ENCODE data around the gene COL18A1. TPM values are rescaled to one million over a fixed set of nuclear protein-coding genes. Genes with fewer than 3 reads are reported as not detected.

The COL18A1 gene
- total and polyA plus RNA-seq, 9 of the 15 experiments (the other 6 are each of a cell fraction or from before 2014, with no cell fraction given), result 0.14 to 16.4 (median 2.0) TPM

DNA sequence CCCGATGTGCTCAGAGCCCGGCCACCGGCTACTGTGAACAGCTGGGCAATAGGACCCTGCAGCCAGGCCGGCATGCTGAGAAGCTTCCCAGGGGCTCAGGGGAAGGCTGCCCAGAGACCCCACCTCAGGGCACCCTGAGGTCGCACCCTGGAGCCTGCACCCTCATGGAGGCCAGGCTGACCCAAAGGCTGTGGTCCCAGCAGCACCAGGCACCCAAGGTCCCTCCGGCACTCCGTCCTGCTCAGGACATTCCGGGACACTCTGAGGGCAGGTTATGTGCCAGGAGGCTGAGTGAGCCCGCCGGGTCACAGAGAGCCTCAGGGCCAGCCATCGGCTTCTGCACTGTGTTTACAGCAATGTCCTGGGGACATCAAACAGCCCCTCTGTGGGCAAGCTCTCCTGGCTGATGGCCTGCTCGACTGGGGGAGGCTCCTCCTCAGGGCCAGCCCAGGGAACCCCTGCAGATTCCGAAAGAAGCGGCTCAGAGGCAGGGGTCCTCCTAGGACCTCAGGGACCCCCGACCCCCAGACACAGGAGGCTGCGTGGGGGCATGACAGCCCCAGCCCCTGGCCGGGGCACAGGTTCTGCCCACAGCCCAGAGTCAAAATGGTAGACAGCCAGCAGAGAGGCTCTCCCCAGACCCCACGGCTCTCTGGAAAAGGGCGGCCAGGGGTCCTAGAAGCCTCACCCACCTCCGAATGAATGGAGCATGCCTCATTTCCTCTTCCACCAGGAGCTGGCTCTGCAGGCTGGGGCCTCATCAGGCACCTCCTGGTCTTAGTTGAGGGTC, 129.1 kb downstream of the COL18A1 start:
- Histone ChIP-seq H3K27me3 (ENCODE audit: control insufficient read depth in 2 of 2, insufficient read depth in 2 of 2, low read length in 2 of 2) (no peaks in the 10 kb centered on the region), H3K9me3 (replicated peaks; ENCODE audit: control insufficient read depth, insufficient read depth, low read depth, low read length) (no peaks in the 10 kb centered on the region), H3K4me3 (no peak overlapping the region), H3K79me2 (ENCODE audit: control insufficient read depth, insufficient read depth, low read length) (peaks cover 56% of the 10 kb centered on the region), H3K4me1 (replicated peaks in 1 of 2; ENCODE audit: control insufficient read depth in 2 of 2, insufficient read depth in 2 of 2, low read length in 2 of 2) (peaks cover 0 to 60% of the 10 kb centered on the region in 2 experiments; a peak in 2 of 5 replicates), H2AFZ (ENCODE audit: low read depth, low read length) (no peak overlapping the region), H3K36me3 (ENCODE audit: control insufficient read depth, insufficient read depth, low read length) (peaks cover 92% of the 10 kb centered on the region), H3K4me2 (ENCODE audit: insufficient read depth, low read length) (no peak overlapping the region), H3K9ac (ENCODE audit: insufficient read depth in 1 of 2, low read depth in 2 of 2, low read length in 2 of 2) (peak overlapping the region in 1 of 2 experiments; percentile 40; a peak in 1 of 4 replicates), H3K9me1 (ENCODE audit: control insufficient read depth, insufficient read depth, low read length) (no peaks in the 10 kb centered on the region), H3K27ac (ENCODE audit: extremely low read depth, low read depth, low read length) (no peak overlapping the region), H4K20me1 (replicated peaks; ENCODE audit: control insufficient read depth, insufficient read depth, low read length) (peaks cover 4% of the 10 kb centered on the region; the same call in 1 of the 2 replicates)
- no TSS peak for BruUV-seq (replicated peaks)
- 99% methylated on average over 16 of the region's 20 CpGs for WGBS (ENCODE audit: insufficient coverage, low coverage, missing lambda C conversion rate)
- CTCF ChIA-PET (ENCODE audit: low intra/inter-chr PET ratio), result no interaction called here
- FAIRE-seq, result no peak
- DNase-seq (ENCODE audit: extremely low read depth in 1 of 4, low spot score in 3 of 4), result no peak
- in situ Hi-C loops (cut with MboI), result no loop called here
- TF ChIP-seq RBBP5 (IDR thresholded peaks at IDR 0.05; ENCODE audit: borderline replicate concordance, insufficient read depth, low read length, poor library complexity, severe bottlenecking) (no peak), ARID2 (IDR thresholded peaks at IDR 0.05) (no peak), ZNF263 (CRISPR knock-in tag; IDR thresholded peaks at IDR 0.05; ENCODE audit: borderline replicate concordance) (no peak), ZNF561 (CRISPR knock-in tag; conservative IDR thresholded peaks at IDR 0.05) (no peak), MTA1 (IDR thresholded peaks at IDR 0.05; ENCODE audit: borderline replicate concordance) (no peak), ZNF695 (CRISPR knock-in tag; IDR thresholded peaks at IDR 0.05) (no peak), KAT7 (CRISPR knock-in tag; IDR thresholded peaks at IDR 0.05; ENCODE audit: borderline replicate concordance) (no peak), ZFP36 (IDR thresholded peaks at IDR 0.05; ENCODE audit: low read depth, low read length, partially characterized antibody) (no peak)
- POLR2A ChIA-PET, result no interaction called here
- intact Hi-C loops (cut with micrococcal nuclease), result no loop called here
- ATAC-seq, result no peak
